SKM-1 treated with dmso at 0.1 percent for 144 hours (cell line): ENCODE measurements around the gene SERPIND1.

Experiments
- DNase-seq: peaks from one replicate; lab custom pipeline; 2025; ENCODE audit not compliant: unreplicated experiment; lab: John Stamatoyannopoulos, UW

SERPIND1 gene

DNA sequence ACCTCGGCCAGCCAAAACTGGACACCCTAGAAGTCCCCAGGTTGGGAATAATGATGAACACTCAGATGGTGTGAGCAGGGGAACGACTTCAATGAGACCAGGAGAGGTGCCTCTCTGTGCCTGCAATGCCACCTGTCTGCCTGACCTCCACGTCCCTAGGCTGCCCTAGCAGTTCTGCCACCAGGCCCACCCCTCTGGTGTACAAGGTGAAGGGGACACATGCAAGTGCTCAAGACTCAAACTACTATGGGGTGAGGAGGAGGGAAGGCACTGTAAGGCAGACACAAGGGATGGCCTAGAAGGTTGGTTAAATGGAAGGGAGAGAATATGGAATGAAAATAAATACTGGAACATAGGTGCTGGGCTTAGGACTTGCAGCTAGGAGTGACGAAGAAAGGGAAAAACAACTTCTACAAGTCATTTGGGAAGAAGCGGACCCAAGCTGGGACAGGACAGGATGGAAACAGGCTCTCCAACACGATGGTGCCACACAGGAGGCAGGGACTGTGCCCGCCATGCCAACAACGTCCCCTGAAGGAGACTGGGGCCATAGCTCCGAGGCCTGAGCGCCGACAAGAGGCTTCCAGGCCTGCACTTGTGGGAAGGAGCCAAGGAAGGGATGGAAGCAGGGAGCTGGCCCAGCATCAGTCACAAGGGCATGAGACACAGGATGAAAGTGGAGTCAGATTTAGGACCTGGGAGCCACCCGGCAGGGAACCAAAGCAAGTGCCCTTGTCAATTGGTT is 18.5 kb downstream of the SERPIND1 start:
- DNase-seq, result no peak

DNA sequence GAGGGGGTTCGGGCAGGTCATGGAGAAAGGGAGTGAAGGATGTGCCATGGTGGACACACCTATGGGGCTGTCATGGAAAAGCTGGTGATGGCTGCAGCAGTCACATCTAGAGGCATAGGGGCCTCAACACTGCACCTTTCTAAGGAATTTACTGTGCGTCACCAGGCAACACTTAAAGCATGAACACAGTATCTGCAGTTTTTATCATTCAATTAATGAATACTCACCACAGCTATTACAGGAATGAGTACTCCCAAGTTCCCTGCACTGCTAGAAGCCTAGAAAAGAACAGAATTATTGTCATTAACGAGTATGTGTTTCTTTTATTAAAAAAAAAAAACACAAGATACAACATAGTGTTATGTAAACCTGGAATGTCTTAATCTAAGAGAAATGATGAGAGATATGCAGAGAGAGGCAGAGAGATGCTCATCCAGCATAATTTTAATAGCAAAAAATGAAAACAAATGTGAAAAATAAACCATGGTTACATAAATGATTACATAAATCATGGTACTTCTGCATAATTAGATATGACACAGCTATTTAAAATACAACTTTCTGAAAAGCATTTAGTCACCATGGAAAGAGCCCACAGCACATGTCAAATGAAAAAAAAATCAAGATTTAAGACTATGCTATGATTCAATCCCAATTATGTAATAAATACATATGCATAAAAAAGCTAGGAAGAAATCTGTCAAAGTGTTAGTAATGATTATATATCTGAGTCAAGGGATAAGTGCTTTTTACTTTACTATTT is 19.2 kb downstream of the SERPIND1 start:
- DNase-seq, result no peak

DNA sequence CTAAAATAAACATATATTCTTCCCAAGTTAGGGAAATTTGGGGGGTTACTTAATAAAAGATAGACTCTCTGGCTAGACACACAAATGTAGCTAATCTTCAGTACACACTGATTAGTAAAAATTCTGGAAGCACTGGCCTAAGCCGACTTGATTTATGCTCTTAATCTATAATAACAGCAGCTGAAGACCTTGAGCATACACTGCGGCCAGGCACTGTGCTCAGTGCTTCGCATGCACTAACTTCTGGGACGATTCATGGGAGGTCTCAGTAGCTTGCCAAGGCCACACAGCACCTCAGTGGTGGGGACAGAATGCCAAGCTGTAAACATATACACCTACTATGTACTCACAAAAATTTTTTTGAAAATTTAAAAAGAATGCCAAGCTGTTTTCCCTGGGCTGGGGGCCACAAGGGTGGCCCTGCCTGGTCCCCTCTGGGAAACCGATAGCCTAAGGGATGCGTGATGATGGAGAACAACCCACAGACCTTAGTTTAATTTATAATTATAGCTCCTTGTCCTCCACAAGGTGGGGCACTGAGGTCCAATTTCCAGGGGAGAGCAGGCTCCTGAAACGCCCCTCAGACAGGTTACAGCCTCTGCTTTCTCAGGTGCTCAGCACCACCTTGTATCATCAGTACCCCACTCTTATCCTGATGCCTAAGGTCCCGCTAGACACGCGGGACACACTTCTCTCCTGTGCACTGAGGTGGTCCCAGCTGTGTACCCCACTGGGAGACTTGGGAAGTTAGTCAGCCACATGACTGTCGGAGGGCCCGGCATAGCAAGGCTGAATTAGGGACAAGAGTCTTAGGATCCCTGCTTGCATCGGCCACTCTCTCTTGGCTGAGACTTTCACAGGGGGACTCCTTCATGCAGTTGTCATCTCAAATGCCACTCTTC is 20.1 kb downstream of the SERPIND1 start:
- DNase-seq, result no peak

DNA sequence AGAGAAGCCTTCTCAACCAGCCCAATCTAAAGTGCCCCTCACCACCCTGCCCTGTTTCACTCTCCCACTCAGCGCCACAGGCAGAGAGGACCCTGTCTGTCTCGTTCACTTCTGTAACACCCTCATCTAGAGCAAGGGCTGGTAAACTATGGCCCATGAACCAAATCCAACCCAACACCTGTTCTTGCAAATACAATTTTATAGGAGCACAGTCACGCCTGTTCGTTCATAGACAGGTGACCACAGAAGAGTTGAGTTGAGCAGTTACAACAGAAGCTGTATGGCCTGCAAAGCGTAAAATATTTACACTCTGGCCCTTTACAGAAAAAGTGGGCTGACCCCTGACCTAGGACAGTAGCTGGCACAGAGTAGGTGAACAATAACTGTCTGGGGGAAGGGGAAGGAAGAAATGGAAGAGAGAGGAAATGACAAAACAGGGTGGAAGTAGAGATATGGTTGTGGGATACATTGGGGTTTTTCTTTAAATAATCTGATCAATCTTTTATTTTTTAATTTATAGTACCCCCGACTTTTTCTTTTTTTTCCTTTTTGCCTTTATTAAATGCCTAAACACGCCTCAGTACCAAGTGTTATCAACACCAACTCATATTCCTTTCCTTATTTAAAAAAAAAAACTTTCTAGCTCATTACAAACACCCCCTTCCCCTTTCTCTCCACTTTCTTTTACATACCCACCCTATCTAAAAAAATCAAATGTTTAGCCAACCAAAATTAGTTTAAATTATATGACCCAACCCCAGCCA is 20.9 kb downstream of the SERPIND1 start:
- DNase-seq, result no peak

DNA sequence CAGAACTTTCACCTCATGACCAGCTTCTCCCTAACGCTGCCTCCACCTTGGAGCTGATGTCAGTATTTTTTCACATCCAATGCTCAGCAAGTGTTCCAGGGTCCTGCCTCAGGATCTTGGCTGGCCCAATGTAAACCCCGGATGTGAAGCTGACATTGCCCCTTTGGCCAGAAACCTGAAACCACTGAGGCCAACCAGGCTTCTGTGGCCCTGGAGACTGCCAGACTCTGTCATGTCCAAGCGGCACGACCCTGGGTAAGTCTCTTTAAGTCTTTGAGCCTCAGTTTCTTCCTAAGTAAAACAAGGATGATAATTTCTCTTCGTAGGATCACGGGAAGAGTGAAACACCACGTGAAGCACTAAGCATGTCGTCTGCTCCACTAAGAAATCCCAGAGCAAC is 22.8 kb downstream of the SERPIND1 start:
- DNase-seq, result no peak

DNA sequence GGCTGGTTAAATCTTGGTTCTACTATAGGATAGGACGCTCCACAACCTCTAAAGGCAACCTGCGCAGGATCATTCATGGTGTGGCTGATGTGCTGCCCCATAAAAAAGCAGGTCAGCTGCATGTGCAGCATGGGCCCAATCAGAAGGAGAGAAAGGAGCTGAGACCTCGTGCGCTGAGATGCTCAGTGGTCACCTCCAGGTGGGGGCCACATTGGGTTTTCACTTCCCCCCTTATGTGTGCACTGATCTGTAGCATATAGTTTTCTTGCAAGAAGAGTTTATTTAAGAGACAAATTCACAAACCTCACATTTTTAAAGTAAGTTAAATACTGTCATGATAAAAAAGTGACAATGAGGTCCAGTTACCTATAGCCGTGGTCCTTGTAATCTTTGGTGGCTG is 24.3 kb downstream of the SERPIND1 start:
- DNase-seq, result no peak

DNA sequence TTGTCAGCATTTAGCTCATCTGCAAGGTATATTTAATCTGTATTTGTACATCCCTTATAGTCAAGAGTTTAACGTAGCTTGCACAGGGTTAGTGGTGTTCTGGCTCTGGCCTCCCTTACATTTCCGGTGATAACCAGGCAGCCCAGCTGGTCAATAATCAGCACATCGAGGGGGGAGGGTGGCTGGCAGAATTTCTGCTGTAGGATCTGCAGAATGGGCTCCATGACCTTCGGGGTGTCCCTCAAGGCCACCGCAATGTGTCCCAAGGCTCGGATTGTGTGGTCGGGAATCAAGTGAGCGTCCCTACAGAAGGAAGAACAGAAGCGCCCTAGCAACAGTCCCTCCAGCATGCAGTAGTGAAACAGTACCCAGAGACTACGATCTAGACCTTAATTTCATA is 25.1 kb downstream of the SERPIND1 start:
- DNase-seq, result no peak

DNA sequence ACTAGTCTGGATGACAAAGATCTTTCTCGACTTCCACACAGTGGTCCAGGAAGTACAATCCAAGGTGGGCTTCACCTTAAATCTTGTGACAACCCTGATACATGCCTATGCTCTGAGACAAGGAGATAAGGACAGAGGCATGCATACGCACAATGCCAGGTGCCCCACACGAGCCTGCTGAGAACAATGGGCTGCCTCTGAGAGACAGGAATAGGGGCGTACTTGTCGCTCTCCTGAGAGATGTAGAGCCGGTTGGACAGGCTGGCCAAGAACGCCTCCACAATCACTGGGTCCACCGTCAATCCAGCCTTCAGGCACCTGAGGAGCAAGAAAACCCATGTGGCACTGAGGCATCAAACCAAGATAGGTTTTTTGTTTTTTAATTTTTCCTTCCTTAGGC is 25.5 kb downstream of the SERPIND1 start:
- DNase-seq, result no peak

DNA sequence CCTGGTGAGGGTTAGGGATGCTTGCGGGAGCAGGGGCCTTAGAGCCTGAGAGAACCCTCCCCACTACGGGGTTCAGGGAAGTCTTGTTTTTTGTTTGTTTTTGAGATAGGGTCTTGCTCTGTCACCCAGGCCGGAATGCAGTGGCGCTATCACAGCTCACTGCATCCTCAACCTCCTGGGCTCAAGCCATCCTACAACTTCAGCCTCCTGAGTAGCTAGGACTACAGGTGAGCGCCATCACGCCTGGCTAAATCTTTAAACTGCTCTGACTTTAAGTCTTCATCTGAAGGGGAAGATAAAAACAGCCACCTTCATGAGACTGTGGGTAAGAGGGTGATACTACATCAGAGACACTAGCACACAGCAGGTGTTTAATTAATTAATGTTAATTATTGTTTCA is 28.5 kb downstream of the SERPIND1 start:
- DNase-seq, result no peak

DNA sequence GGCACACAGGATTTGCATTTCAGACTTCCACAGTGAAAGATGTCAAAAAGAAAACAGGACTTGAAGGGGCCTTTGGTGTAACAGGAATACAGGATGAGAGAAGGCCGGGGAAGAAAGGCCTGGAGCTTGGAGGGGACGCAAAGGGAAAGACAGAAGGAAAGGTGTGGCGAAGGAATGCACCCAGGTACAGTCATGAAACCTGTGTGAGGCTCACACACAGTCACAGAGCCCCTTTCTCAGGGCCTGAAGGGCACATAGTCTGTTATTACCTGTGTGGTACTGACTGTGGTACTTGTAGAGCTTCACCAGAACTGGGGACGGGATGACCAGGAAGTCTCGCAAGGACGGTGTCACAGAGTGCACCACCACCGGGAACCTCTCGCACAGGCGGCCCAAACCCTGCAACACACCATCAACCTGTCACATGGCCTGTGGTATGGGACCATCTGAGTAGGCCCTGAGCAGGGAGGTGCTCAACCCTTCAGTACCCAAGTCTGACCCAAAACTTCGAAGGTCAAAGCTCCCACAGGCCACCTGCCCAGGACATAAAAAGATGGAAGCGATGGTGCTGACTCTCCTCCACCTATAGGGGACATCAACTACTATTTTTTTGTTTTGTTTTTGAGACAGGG is 29.1 kb downstream of the SERPIND1 start:
- no peak for DNase-seq

DNA sequence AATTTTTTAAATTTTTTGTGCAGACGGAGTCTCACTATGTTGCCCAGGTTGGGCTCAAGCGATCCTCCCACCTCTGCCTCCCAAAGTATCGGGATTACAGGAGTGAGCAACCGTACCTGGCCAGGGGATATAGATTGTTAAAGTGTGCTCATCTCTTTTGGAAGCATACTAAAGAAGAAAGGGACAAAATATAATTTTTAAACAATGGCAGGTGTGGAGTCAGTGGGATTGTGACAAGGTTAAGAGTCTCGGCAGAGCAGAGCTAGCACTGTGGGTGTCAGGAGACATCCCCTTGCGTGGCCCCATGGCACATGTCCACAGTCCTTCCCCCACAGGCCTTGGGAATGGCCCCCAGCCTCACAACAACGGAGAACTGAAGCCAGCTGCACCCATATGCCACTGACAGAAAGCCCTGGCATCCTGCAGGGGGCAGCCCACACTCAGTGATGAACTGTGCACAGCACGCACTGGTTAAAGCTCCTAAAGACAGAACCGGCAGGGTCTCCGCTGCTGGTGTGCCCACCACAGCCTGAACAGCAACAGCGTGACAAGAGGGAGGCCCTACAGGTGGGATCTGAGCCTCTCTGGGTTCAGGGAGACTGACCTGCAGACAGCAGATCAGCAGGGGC is 29.9 kb downstream of the SERPIND1 start:
- DNase-seq, result no peak

DNA sequence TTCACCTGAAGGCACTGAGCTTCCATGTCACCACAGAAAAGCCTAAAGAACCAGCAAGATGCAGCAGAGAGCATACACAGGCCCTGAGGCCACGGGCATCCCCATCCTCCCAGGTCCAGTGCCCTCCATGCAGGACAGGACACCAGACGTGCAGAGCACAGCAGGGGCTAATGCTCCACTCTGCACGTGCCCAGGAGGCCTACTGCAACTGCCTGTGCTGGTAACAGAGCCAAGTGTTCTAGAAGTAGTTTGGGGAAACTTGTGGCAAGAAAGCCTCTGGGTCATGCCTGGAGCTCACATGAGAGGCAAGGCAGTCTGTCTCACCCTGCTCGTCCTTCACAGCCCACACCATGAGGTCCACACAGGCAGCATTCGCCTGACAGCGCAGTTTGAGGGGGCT is 30.7 kb downstream of the SERPIND1 start:
- DNase-seq, result no peak

DNA sequence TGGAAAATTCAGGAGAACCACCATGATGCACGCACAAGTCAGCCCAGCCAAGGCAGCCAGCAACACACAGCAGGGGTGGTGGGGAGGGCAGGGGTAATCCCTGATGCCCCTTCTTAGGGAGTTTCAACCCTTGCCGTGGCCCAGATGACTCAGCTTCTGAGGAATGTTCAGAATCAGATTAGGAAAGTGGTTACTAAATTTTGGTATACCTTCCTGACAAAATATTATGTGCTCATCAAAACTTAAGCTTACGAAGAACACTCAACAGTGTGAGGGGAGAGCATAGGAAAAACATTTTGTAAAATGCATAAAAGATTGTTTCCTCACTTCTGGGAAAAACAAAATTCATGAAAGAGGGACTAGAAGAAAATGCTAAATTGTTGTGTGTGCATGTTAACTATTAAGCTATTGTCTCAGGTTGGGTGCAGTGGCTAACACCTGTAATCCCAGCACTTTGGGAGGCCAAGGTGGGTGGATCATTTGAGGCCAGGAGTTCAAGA is 32.1 kb downstream of the SERPIND1 start:
- no peak for DNase-seq

DNA sequence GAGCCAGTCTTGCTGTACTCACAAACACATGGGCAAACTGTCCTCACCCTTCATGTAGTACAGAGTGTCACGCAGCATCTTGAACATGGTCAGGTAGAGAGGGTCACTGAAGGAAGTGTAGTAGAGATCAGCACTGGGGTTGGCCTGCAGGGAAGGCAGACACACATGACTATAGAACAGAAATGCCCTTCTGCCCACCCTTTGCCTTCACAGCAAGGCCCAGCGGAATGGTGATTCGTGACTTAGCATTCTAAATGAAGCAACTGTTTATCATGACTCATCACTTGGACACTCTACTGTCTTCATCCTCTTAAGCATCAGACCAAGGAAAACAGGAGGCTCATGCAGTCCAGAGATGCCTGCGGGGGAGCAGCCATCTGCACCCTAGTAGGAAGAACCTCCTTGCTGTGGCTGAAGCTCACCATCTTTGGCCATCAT is 33.4 kb downstream of the SERPIND1 start:
- DNase-seq, result no peak

DNA sequence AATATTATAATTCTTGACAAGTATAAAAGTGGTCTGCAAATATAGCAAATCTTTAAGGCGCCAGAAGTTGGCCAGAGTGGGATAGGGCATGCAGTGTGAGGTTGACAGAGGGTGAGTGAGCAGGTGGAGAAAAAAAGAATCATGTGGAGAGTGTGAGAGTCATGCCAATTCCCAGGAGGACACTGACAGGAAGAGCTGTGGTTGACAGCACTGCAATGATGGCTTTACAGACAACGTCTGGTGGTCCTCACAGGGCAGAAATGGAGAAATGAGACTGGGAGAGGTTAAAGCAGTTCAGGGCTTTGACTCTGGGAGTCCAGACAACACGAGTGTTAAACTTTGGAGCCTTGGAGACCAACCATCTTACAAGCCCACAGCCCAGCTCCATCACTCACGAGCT is 34.9 kb downstream of the SERPIND1 start:
- no peak for DNase-seq

DNA sequence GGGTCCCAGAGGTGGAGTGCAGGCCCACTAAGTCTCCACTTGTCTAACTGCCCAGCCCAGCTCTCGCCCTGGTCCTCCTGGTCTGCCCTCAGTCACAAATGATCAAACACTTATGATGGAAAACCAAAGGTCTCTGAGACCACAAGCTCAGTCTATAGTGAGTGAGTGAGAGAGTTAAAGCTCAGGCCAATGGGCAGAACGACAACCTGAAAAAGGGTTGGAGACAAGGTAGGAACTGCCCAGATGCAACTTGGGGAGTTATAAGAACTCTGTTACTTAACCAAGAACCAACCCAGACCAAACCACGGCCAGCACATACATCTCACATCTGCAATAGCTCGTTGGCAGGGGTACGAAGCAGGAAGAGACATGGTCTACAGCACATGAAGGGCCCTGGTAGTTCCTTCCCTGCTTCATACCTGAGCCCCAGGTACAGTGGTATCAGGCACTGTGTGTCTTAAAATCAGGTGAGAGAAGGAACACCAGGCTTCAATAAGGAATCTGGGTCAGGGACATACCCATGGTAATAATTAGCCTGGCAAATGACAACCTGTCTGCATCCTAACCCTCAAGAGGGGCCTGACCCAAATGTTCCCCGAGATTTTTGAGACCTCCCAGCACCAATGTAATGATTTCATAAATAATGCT is 35.7 kb downstream of the SERPIND1 start:
- DNase-seq, result no peak

DNA sequence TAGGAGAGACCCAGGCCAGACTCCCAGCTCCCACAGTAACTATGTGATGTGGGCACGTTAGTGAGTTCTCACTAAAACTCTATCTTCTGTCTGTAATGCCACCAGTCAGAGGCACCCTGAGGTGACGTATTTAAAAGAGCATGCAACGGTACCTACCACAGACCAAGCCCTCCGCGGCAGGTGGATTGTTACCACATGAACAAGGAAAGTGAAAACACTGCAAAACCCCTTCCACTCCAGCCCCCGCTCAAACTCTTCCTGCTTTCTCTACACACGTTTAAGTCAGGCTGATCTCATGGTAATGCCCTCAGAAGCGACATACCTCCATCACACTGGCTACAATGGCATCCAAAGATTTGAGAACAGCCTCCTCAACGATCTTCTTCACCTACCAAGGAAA is 36.7 kb downstream of the SERPIND1 start:
- DNase-seq, result no peak

DNA sequence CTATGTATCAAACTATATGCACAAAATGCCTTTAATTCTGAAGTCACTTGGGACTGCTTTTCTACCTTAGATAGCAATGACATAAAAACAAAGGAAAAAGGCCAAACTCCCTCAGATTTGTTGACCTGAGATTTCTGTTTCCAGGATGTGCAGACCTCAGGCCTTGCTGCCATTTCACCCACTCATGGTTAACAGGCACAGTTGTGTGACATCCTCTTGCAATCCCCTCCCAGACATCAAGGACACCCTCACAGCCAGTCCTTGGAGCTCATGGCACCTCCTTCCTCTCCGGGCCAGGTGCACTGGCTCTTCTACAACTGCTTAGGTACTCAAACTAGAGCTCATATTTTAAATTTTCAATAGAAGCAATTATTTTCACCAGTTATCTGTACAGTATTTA is 37.3 kb downstream of the SERPIND1 start:
- DNase-seq, result no peak

DNA sequence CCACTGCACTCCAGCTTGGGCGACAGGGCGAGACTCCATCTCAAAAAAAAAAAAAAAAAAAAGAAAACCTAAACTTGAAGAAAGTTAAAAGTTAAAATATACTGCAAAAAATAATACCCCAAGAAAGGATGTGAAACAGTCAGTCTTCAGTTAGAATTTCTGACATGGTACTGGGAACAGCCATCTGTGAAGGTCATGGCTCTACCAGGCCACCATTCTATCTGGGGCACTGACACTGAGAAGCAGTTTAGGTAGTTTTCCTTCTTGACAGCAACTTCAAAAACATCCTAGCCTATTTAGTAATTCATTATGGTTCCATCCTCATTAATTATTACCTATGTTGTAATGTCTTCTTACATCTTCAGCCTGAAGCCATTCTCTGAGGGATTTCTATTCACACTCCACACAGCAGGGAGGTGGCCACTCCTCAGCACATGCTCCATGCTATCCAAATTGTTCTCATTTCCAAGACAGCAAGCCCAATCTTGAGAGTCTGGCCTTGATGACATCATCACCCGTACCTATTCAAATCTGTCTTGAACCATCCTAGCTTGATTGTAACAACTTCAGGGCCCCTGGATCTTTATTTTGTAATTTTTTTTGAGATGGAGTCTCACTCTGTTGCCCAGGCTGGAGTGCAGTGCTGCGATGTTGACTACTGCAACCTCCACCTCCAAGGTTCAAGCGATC is 38.2 kb downstream of the SERPIND1 start:
- DNase-seq, result no peak
